GM19395 (cell line): ENCODE measurements around the gene SEC24C.
A peak's percentile ranks its signal among the peaks of the same experiment; 100 is the strongest.
"Not testable (repeated sequence)": the region's sequence is repeated elsewhere in the genome, so short reads cannot be mapped to it uniquely, and the experiment has no call there.

ENCODE experiments used
- ATAC-seq: cut with Tn5 transposase; IDR thresholded peaks from one replicate; pipeline ENCODE4 v1.9.1; 2021; ENCODE audit warnings: mild to moderate bottlenecking, moderate library complexity; ENCODE audit not compliant: unreplicated experiment

Gene SEC24C

GRCh38 chr10:73771722-73772280, 27.6 kb downstream of the SEC24C start:
- peak; percentile 47 for ATAC-seq

GRCh38 chr10:73772281-73773151, 28.3 kb downstream of the SEC24C start:
- peak; percentile 65 for ATAC-seq

GRCh38 chr10:73773152-73773879, 29.1 kb downstream of the SEC24C start:
- ATAC-seq: peak; percentile 21

- no peak for ATAC-seq
Measured at GRCh38 chr10:73774637-73775036, 30.5 kb downstream of the SEC24C start.

- ATAC-seq: no peak
Measured at GRCh38 chr10:73779018-73779417, 34.8 kb downstream of the SEC24C start.

- no peak for ATAC-seq
Measured at GRCh38 chr10:73779539-73780197, 35.5 kb downstream of the SEC24C start.

GRCh38 chr10:73780301-73780700, 36.1 kb downstream of the SEC24C start:
- ATAC-seq: no peak

GRCh38 chr10:73780966-73781365, 36.8 kb downstream of the SEC24C start:
- no peak for ATAC-seq

- no peak for ATAC-seq
Measured at GRCh38 chr10:73781548-73781878, 37.3 kb downstream of the SEC24C start.

- ATAC-seq: peak; percentile 60
Measured at GRCh38 chr10:73781879-73782748, 37.9 kb downstream of the SEC24C start, which contains the start of gene CHCHD1. Gene CHCHD1, plus strand, starts transcription at chr10:73782048. Its CDS starts 28 bp downstream, at chr10:73782076.

GRCh38 chr10:73782749-73783085, 38.5 kb downstream of the SEC24C start:
- no peak for ATAC-seq

GRCh38 chr10:73785211-73785720, 41.1 kb downstream of the SEC24C start, which contains the start of gene ZSWIM8:
Gene ZSWIM8, plus strand, starts transcription at chr10:73785606. Its CDS starts 273 bp downstream, at chr10:73785879.
- peak; percentile 81 for ATAC-seq

- peak; percentile 9 for ATAC-seq
Measured at GRCh38 chr10:73785721-73786511, 41.7 kb downstream of the SEC24C start.

- ATAC-seq: no peak
Measured at GRCh38 chr10:73786512-73786885, 42.3 kb downstream of the SEC24C start.

- not testable (repeated sequence) for ATAC-seq
Measured at GRCh38 chr10:73787031-73787800, 43.0 kb downstream of the SEC24C start.

- no peak for ATAC-seq
Measured at GRCh38 chr10:73788864-73789658, 44.9 kb downstream of the SEC24C start.

GRCh38 chr10:73789659-73790055, 45.5 kb downstream of the SEC24C start:
- ATAC-seq: no peak
